ENCODE data around the gene FBXO34.

- TF ChIP-seq CHD2 (IDR thresholded peaks at IDR 0.05; ENCODE audit: borderline replicate concordance, low read depth, low read length) (no peak), RFX5 (IDR thresholded peaks at IDR 0.05; ENCODE audit: low read depth, low read length) (no peak)
Measured at GRCh38 chr14:55384536-55384935, 113.3 kb downstream of the FBXO34 start.

Measured in GM12878 (cell line).